ENCODE measurements around the gene YES1. TPM values are rescaled to one million over a fixed set of nuclear protein-coding genes. Genes with fewer than 3 reads are reported as not detected.
"Not testable (repeated sequence)": the region's sequence is repeated elsewhere in the genome, so short reads cannot be mapped to it uniquely, and the experiment has no call there.

The YES1 gene
- total RNA-seq, 1 donor from 2014 or later, result 190 TPM

- H3K9me3 Mint-ChIP-seq (ENCODE audit: unreplicated experiment), result no peaks in the 10 kb centered on the region
- peaks cover 24% of the 10 kb centered on the region for H3K36me3 Mint-ChIP-seq (ENCODE audit: low read depth, unreplicated experiment)
- no peak for DNase-seq (ENCODE audit: low spot score)
- no peak overlapping the region for H3K27ac Mint-ChIP-seq (ENCODE audit: unreplicated experiment)
- peaks cover 4% of the 10 kb centered on the region for H3K4me1 Mint-ChIP-seq (ENCODE audit: unreplicated experiment)
- TF ChIP-seq CTCF (IDR thresholded peaks at IDR 0.05; ENCODE audit: unreplicated experiment), result no peak
- H3K4me3 Mint-ChIP-seq (ENCODE audit: unreplicated experiment), result no peak overlapping the region
- peaks cover 8% of the 10 kb centered on the region for H3K27me3 Mint-ChIP-seq (ENCODE audit: unreplicated experiment)
These were observed 123.7 kb downstream of the YES1 start for GRCh38 chr18:688323-688722.

GRCh38 chr18:686339-687111 lies 125.5 kb downstream of the YES1 start:
- no peak overlapping the region for H3K27ac Mint-ChIP-seq (ENCODE audit: unreplicated experiment)
- peaks cover 25% of the 10 kb centered on the region for H3K36me3 Mint-ChIP-seq (ENCODE audit: low read depth, unreplicated experiment)
- DNase-seq (ENCODE audit: low spot score), result no peak

GRCh38 chr18:685438-685837 lies 126.6 kb downstream of the YES1 start:
- no peak for TF ChIP-seq CTCF (IDR thresholded peaks at IDR 0.05; ENCODE audit: unreplicated experiment)
- Mint-ChIP-seq H3K27ac (ENCODE audit: unreplicated experiment) (no peak overlapping the region), H3K9me3 (ENCODE audit: unreplicated experiment) (no peaks in the 10 kb centered on the region), H3K27me3 (ENCODE audit: unreplicated experiment) (peaks cover 8% of the 10 kb centered on the region), H3K4me3 (ENCODE audit: unreplicated experiment) (no peak overlapping the region), H3K36me3 (ENCODE audit: low read depth, unreplicated experiment) (peaks cover 26% of the 10 kb centered on the region), H3K4me1 (ENCODE audit: unreplicated experiment) (peaks cover 5% of the 10 kb centered on the region)
- DNase-seq (ENCODE audit: low spot score), result no peak

More at GRCh38 chr18:686339-687111, 125.5 kb downstream of the YES1 start:
- Mint-ChIP-seq H3K4me3 (ENCODE audit: unreplicated experiment) (peak overlapping the region; percentile 57), H3K27me3 (ENCODE audit: unreplicated experiment) (peaks cover 10% of the 10 kb centered on the region), H3K4me1 (ENCODE audit: unreplicated experiment) (peaks cover 4% of the 10 kb centered on the region), H3K9me3 (ENCODE audit: unreplicated experiment) (no peaks in the 10 kb centered on the region)
- no peak for TF ChIP-seq CTCF (IDR thresholded peaks at IDR 0.05; ENCODE audit: unreplicated experiment)

DNA sequence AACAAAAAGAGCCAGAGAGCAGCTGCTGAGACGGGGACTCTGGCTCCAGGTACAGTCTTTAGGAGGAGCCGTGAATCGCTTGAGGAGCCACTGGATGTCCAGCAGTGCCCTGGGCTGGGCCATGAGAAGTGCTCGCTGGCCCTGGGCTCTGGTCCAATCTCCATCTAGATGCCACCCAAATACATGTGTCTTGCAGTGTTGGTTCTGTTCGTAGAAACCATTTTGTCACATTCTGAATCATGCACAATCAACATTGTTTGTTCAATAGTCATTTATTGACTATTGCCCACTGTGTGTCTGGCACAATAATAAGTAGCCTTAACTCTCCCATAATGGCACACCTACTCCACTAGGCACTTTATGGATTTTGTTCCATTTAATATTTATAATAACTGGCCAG lies 128.5 kb downstream of the YES1 start:
- no peak overlapping the region for H3K27ac Mint-ChIP-seq (ENCODE audit: unreplicated experiment)
- H3K27me3 Mint-ChIP-seq (ENCODE audit: unreplicated experiment), result peaks cover 7% of the 10 kb centered on the region
- DNase-seq (ENCODE audit: low spot score), result no peak
- no peak for TF ChIP-seq CTCF (IDR thresholded peaks at IDR 0.05; ENCODE audit: unreplicated experiment)
- H3K4me3 Mint-ChIP-seq (ENCODE audit: unreplicated experiment), result no peak overlapping the region
- peaks cover 21% of the 10 kb centered on the region for H3K36me3 Mint-ChIP-seq (ENCODE audit: low read depth, unreplicated experiment)
- no peaks in the 10 kb centered on the region for H3K9me3 Mint-ChIP-seq (ENCODE audit: unreplicated experiment)
- peaks cover 9% of the 10 kb centered on the region for H3K4me1 Mint-ChIP-seq (ENCODE audit: unreplicated experiment)

- Mint-ChIP-seq H3K27me3 (ENCODE audit: unreplicated experiment) (peaks cover 7% of the 10 kb centered on the region), H3K4me1 (ENCODE audit: unreplicated experiment) (peaks cover 9% of the 10 kb centered on the region), H3K4me3 (ENCODE audit: unreplicated experiment) (no peak overlapping the region), H3K36me3 (ENCODE audit: low read depth, unreplicated experiment) (peaks cover 27% of the 10 kb centered on the region), H3K27ac (ENCODE audit: unreplicated experiment) (no peak overlapping the region), H3K9me3 (ENCODE audit: unreplicated experiment) (no peaks in the 10 kb centered on the region)
- DNase-seq (ENCODE audit: low spot score), result no peak
- no peak for TF ChIP-seq CTCF (IDR thresholded peaks at IDR 0.05; ENCODE audit: unreplicated experiment)
These were observed 129.2 kb downstream of the YES1 start for GRCh38 chr18:682833-683232.

DNA sequence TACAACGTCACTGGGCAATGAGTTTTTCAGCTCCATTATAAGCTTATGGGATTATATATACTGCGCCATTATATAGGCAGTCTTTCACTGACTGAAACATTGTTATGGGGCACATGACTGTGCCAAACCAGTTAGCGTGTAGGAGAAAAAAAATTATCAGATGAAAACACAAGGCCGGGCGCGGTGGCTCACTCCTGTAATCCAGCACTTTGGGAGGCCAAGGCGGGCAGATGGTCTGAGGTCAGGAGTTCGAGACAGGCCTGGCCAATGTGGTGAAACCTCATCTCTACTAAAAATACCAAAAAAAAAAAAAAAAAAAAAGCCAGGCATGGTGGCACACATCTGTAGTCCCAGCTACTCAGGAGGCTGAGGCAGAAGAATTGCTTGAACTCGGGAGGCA lies 129.6 kb downstream of the YES1 start:
- peaks cover 26% of the 10 kb centered on the region for H3K36me3 Mint-ChIP-seq (ENCODE audit: low read depth, unreplicated experiment)
- not testable (repeated sequence) for DNase-seq (ENCODE audit: low spot score); H3K27me3 Mint-ChIP-seq (ENCODE audit: unreplicated experiment); H3K4me1 Mint-ChIP-seq (ENCODE audit: unreplicated experiment); H3K9me3 Mint-ChIP-seq (ENCODE audit: unreplicated experiment); H3K27ac Mint-ChIP-seq (ENCODE audit: unreplicated experiment); H3K4me3 Mint-ChIP-seq (ENCODE audit: unreplicated experiment)

All from endothelial cell (in vitro differentiated cells).